A673 (cell line): Measurements from ENCODE around the gene DHDDS. TPM values are rescaled to one million over a fixed set of nuclear protein-coding genes. Genes with fewer than 3 reads are reported as not detected.

Experiments used
- BruUV-seq: library from RNA; stranded (reverse); fragments of 400-500 nt; replicated peaks from 2 replicates; lab custom pipeline; 2021; lab: Mats Ljungman, UMichigan
- CTCF ChIA-PET: fragments of 300-600 bp; sonication (Branson Sonifier 250); formaldehyde crosslinking; loops from one replicate; lab custom pipeline; 2022; ENCODE audit warnings: antibody characterized with exemption; lab: Charles Lee
- POLR2A ChIA-PET: fragments of 300-600 bp; sonication (Branson Sonifier 250); formaldehyde crosslinking; loops from one replicate; lab custom pipeline; 2022; ENCODE audit warnings: antibody characterized with exemption; ENCODE audit not compliant: low non-redundant PET; lab: Charles Lee
- DNase-seq: peaks from one replicate; pipeline ENCODE4 v3.0.0-alpha.2; 2015; ENCODE audit warnings: low spot score
- H3K27ac ChIP-seq: fragments of 200-600 bp; sonication (generic); 2 replicates; pipeline ENCODE4 v1.5.1; 2016; ENCODE audit warnings: mixed run types, low read depth, mild to moderate bottlenecking, mixed read lengths, antibody characterized with exemption, low read length; ENCODE audit not compliant: poor library complexity, severe bottlenecking
- H3K27me3 ChIP-seq: fragments of 200-600 bp; sonication (generic); replicated peaks from 2 replicates; pipeline ENCODE4 v1.6.1; 2017; ENCODE audit warnings: mixed run types, low read depth, mild to moderate bottlenecking, mixed read lengths, antibody characterized with exemption, low read length; ENCODE audit not compliant: insufficient read depth, poor library complexity
- H3K36me3 ChIP-seq: fragments of 200-600 bp; sonication (generic); 2 replicates; pipeline ENCODE4 v1.6.1; 2016; ENCODE audit warnings: mixed run types, mild to moderate bottlenecking, mixed read lengths, antibody characterized with exemption, low read length; ENCODE audit not compliant: insufficient read depth, poor library complexity, severe bottlenecking
- H3K4me1 ChIP-seq: fragments of 200-600 bp; sonication (generic); 2 replicates; pipeline ENCODE4 v1.6.1; 2017; ENCODE audit warnings: mixed run types, mild to moderate bottlenecking, mixed read lengths, antibody characterized with exemption, low read length; ENCODE audit not compliant: insufficient read depth, poor library complexity, severe bottlenecking
- H3K4me3 ChIP-seq: fragments of 200-600 bp; sonication (generic); 2 replicates; pipeline ENCODE4 v1.5.1; 2016; ENCODE audit warnings: low read depth, mixed run types, mild to moderate bottlenecking, mixed read lengths, low read length; ENCODE audit not compliant: poor library complexity, severe bottlenecking
- H3K9me3 ChIP-seq: fragments of 200-600 bp; sonication (generic); 2 replicates; pipeline ENCODE4 v1.6.1; 2016; ENCODE audit warnings: mixed run types, low read depth, mild to moderate bottlenecking, mixed read lengths, antibody characterized with exemption, low read length; ENCODE audit not compliant: poor library complexity, severe bottlenecking
- EZH2 ChIP-seq: fragments of 200-600 bp; sonication (generic); IDR thresholded peaks from 2 replicates; pipeline ENCODE4 v1.6.1; 2017; ENCODE audit warnings: borderline replicate concordance, low read depth, mild to moderate bottlenecking, mixed read lengths, antibody characterized with exemption, low read length; ENCODE audit not compliant: poor library complexity, severe bottlenecking
- intact Hi-C: fragments of 100-400 bp; cut with micrococcal nuclease; formaldehyde crosslinking; loops from one replicate; pipeline ENCODE4 v1.10.0; 2022; ENCODE audit not compliant: unreplicated experiment
- total RNA-seq: library from RNA; stranded (reverse); gene quantifications from 2 replicates; pipeline ENCODE4 v1.2.3, GENCODE V29; 2021
- TF ChIP-seq, protein P1 (sequence below): fragments of 300-800, 200-600 bp; sonication (generic); conservative IDR thresholded peaks from 2 replicates; pipeline ENCODE4 v1.5.1; 2017; ENCODE audit warnings: low read depth, mild to moderate bottlenecking, antibody characterized with exemption, low read length, moderate library complexity, mixed read lengths

DHDDS gene
- total RNA-seq, 1 experiment from 2014 or later, result 50.7 TPM

DNA sequence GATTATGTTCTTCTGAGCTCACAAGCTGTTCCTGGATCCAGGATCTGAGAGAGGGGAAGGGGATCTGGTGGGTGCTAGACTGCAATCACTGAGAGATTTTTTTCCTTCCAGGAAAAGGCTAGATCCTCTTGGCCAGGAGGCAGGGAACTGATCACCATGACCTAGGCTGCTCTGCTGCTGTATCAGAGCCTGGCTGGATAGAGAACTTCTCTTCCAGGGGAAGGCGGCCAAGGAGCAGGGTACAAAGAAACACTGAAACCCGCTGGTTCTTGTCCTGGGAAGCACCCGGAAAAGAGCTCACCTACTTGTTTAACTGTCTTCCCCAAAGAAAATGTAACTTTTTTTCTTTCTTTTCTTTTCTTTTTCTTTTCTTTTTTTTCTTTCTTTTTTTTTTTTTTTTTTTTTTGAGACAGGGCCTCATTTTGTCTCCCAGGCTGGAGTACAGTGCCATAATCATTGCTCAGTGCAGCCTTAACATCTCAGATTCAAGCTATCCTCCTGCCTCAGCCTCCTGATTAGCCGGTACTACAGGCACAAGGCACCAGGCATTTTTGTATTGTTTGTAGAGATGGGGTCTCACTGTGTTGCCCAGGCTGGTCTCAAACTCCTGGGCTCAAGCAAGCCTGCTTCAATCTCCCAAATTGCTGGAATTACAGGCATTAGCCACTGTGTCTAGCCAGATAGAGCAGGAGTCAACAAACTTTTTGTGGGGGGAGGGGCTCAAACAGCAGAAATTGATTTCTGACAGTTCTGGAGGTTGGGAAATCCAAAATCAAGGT is 85.1 kb downstream of the DHDDS start:
- H3K4me3 ChIP-seq, result no peak overlapping the region
- H3K4me1 ChIP-seq, result no peaks in the 10 kb centered on the region
- no peaks in the 10 kb centered on the region for H3K27me3 ChIP-seq
- ChIA-PET CTCF (no interaction called here), POLR2A (interaction anchor here (0.6 kb wide), 1 partner anchor 188 kb away, joined by 3 read pairs; no protein-coding TSS in a partner anchor)
- DNase-seq, result no peak
- no peaks in the 10 kb centered on the region for H3K36me3 ChIP-seq
- no TSS peak for BruUV-seq
- no peaks in the 10 kb centered on the region for H3K9me3 ChIP-seq
- no peak for TF ChIP-seq EZH2
- TF ChIP-seq, protein P1, sequence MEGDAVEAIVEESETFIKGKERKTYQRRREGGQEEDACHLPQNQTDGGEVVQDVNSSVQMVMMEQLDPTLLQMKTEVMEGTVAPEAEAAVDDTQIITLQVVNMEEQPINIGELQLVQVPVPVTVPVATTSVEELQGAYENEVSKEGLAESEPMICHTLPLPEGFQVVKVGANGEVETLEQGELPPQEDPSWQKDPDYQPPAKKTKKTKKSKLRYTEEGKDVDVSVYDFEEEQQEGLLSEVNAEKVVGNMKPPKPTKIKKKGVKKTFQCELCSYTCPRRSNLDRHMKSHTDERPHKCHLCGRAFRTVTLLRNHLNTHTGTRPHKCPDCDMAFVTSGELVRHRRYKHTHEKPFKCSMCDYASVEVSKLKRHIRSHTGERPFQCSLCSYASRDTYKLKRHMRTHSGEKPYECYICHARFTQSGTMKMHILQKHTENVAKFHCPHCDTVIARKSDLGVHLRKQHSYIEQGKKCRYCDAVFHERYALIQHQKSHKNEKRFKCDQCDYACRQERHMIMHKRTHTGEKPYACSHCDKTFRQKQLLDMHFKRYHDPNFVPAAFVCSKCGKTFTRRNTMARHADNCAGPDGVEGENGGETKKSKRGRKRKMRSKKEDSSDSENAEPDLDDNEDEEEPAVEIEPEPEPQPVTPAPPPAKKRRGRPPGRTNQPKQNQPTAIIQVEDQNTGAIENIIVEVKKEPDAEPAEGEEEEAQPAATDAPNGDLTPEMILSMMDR, result no peak
- H3K27ac ChIP-seq, result no peak overlapping the region
- intact Hi-C loops, result no loop called here

DNA sequence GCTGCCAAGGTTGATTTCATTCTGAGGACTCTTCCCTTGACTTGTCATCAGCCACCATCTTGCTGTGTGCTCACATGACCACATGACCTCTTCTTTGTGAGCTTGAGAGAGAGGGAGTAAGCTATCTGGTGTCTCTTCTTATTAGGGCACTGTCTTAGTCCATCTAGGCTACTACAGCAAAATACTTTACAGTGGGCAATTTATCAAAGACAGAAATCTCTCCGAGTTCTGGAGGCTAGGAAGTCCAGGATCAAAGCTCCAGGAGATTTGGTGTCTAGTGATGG is 85.6 kb downstream of the DHDDS start:
- TF ChIP-seq, protein P1, result no peak
- TF ChIP-seq EZH2, result no peak
- no TSS peak for BruUV-seq
- Histone ChIP-seq H3K27me3 (no peaks in the 10 kb centered on the region), H3K4me3 (no peak overlapping the region), H3K27ac (no peak overlapping the region), H3K4me1 (no peaks in the 10 kb centered on the region), H3K36me3 (no peaks in the 10 kb centered on the region), H3K9me3 (no peaks in the 10 kb centered on the region)
- intact Hi-C loops, result no loop called here
- no peak for DNase-seq
- CTCF ChIA-PET, result no interaction called here
- POLR2A ChIA-PET, result no interaction called here

DNA sequence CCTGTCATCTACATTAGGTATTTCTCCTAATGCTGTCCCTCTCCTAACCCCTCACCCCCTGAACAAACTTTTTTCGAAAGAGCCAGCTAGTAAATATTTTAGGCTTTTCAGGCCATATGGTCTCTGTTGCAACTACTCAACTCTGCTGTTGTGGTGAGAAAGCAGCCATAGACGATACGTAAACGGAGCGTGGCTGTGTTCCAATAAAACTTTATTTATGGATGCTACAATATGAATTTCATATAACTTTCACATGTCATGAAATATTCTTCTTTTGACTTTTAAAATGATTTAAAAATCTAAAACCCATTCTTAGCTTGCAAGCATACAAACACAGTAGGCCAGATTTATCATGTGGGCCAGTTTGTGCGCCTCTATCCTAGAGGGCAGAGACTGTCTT is 86.2 kb downstream of the DHDDS start:
- POLR2A ChIA-PET, result no interaction called here
- H3K27me3 ChIP-seq, result no peaks in the 10 kb centered on the region
- H3K9me3 ChIP-seq, result no peaks in the 10 kb centered on the region
- intact Hi-C loops, result no loop called here
- TF ChIP-seq, protein P1, result no peak
- no peak for TF ChIP-seq EZH2
- BruUV-seq, result no TSS peak
- CTCF ChIA-PET, result no interaction called here
- H3K36me3 ChIP-seq, result no peaks in the 10 kb centered on the region
- no peak for DNase-seq
- no peak overlapping the region for H3K27ac ChIP-seq
- no peaks in the 10 kb centered on the region for H3K4me1 ChIP-seq
- no peak overlapping the region for H3K4me3 ChIP-seq
